ENCODE data around the gene MFAP2.

GRCh38 chr1:17020502-17020901 lies 40.1 kb upstream of the MFAP2 start:
- TF ChIP-seq CTCF (conservative IDR thresholded peaks at IDR 0.05; ENCODE audit: low read depth, low read length): no peak
- no peak for TF ChIP-seq EZH2 (IDR thresholded peaks at IDR 0.05; ENCODE audit: borderline replicate concordance, low read depth, low read length, poor library complexity, severe bottlenecking)

All from A673 (cell line).